ENCODE results near the gene SLC17A2. TPM values are rescaled to one million over a fixed set of nuclear protein-coding genes. Genes with fewer than 3 reads are reported as not detected.

The SLC17A2 gene
- total RNA-seq, 1 donor from 2014 or later = not detected

DNA sequence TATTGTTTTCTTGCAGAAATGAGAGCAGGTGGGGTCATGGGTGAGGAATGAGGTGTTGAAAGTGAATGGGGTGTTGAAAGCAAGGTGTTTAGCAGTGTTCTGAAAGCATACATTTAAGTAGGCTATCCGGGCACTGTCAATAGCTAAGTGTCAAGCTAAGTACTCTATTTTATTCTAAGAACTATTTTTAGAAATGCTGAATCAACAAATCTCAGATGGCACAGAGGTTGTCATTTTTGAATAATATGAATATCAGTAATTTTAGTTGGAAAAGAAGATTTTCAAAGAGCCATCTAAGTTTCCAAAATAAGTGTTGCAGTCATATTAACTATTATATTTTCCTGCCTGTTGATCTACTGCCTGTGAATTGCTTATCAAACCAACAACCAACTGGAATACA, 34.7 kb downstream of the SLC17A2 start:
- no peak for ATAC-seq (ENCODE audit: low read depth)
- Mint-ChIP-seq H3K27ac (no peak overlapping the region), H3K27me3 (peaks cover 4% of the 10 kb centered on the region), H3K9me3 (no peaks in the 10 kb centered on the region), H3K4me1 (no peaks in the 10 kb centered on the region), H3K4me3 (no peak overlapping the region), H3K36me3 (ENCODE audit: low read depth) (no peaks in the 10 kb centered on the region)
- TF ChIP-seq CTCF (IDR thresholded peaks at IDR 0.05) = no peak
- CTCF ChIA-PET = no interaction called here
- intact Hi-C loops (cut with micrococcal nuclease) = no loop called here
- no peak for DNase-seq
- POLR2A ChIA-PET = no interaction called here

- ChIA-PET CTCF (no interaction called here), POLR2A (no interaction called here)
- Mint-ChIP-seq H3K36me3 (ENCODE audit: low read depth) (no peaks in the 10 kb centered on the region), H3K9me3 (no peaks in the 10 kb centered on the region), H3K27me3 (peaks cover 7% of the 10 kb centered on the region), H3K4me1 (no peaks in the 10 kb centered on the region), H3K4me3 (no peak overlapping the region), H3K27ac (no peak overlapping the region)
- TF ChIP-seq CTCF (IDR thresholded peaks at IDR 0.05) = no peak
- ATAC-seq (ENCODE audit: low read depth) = no peak
- DNase-seq = no peak
- intact Hi-C loops (cut with micrococcal nuclease) = no loop called here
Measured at GRCh38 chr6:25893778-25894177, 36.7 kb downstream of the SLC17A2 start.

GRCh38 chr6:25892877-25893276, 37.6 kb downstream of the SLC17A2 start:
- H3K27me3 Mint-ChIP-seq = peaks cover 7% of the 10 kb centered on the region
- ChIA-PET POLR2A (no interaction called here), CTCF (interaction anchor here (0.6 kb wide), 1 partner anchor 1668 kb away, joined by 3 read pairs; no protein-coding TSS in a partner anchor)
- no peaks in the 10 kb centered on the region for H3K9me3 Mint-ChIP-seq
- intact Hi-C loops (cut with micrococcal nuclease) = no loop called here
- no peak overlapping the region for H3K27ac Mint-ChIP-seq
- H3K4me3 Mint-ChIP-seq = no peak overlapping the region
- ATAC-seq (ENCODE audit: low read depth) (no peak), DNase-seq (no peak)
- H3K4me1 Mint-ChIP-seq = no peaks in the 10 kb centered on the region
- TF ChIP-seq CTCF (IDR thresholded peaks at IDR 0.05) = no peak
- no peaks in the 10 kb centered on the region for H3K36me3 Mint-ChIP-seq (ENCODE audit: low read depth)

GRCh38 chr6:25889877-25890853, 40.3 kb downstream of the SLC17A2 start:
- intact Hi-C loops (cut with micrococcal nuclease) = no loop called here
- no peak for TF ChIP-seq CTCF (IDR thresholded peaks at IDR 0.05)
- Mint-ChIP-seq H3K4me1 (no peaks in the 10 kb centered on the region), H3K9me3 (peaks cover 2% of the 10 kb centered on the region), H3K27me3 (peaks cover 9% of the 10 kb centered on the region), H3K27ac (no peak overlapping the region), H3K36me3 (ENCODE audit: low read depth) (no peaks in the 10 kb centered on the region), H3K4me3 (no peak overlapping the region)
- CTCF ChIA-PET = no interaction called here
- no peak for DNase-seq
- POLR2A ChIA-PET = no interaction called here
- ATAC-seq (ENCODE audit: low read depth) = no peak

DNA sequence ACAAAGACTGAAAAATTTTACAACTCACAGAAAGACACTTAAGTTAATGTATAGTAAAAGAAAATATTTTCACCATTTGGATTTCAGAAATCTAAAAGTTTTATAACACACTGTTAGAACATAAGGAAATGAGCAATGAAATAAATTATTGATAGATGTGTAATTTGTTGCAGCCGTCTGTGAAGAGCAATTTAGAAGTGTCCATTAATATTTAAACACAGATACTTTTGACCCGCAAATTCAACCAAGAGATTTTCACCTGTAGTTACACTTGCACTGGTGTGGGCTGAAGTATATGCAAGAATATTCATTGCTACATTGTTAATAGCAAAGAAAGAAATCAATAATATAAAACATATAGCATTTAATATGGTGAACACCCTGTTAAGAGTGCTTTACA, 41.9 kb downstream of the SLC17A2 start:
- ChIA-PET POLR2A (no interaction called here), CTCF (no interaction called here)
- Mint-ChIP-seq H3K27me3 (peaks cover 11% of the 10 kb centered on the region), H3K4me3 (no peak overlapping the region), H3K36me3 (ENCODE audit: low read depth) (no peaks in the 10 kb centered on the region), H3K4me1 (no peaks in the 10 kb centered on the region), H3K9me3 (peaks cover 2% of the 10 kb centered on the region), H3K27ac (no peak overlapping the region)
- no peak for ATAC-seq (ENCODE audit: low read depth)
- TF ChIP-seq CTCF (IDR thresholded peaks at IDR 0.05) = no peak
- intact Hi-C loops (cut with micrococcal nuclease) = no loop called here
- DNase-seq = no peak

Data from activated B cell treated with CpG ODN at 0.5 μM for 24 hours (primary cell).